SW480 (cell line): ENCODE results near the gene HOXA2.

Experiments used
- DNase-seq: peaks from one replicate; pipeline ENCODE4 v3.0.0-alpha.2; 2016; ENCODE audit warnings: low spot score

The HOXA2 gene

GRCh38 chr7:27078616-27079233 is 23.8 kb downstream of the HOXA2 start:
- DNase-seq = no peak

DNA sequence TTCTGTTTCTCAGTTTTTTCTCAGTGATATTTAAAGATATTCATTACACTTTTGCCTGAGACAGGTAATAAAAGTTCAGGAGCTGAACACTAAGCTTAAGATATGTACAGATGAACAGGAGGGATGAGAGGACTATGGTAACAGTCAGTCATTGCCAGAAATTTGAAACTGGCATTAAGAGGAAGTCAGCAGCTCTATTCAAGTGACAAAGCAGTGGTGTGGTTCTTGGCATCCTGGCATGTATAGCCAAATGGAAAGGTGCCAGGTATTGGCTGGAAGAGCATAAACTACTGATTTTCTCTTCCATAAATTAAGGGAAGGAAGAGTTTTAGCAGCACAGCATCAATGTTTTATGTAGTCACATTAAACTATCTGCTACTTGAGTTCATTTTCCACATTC is 29.4 kb downstream of the HOXA2 start:
- DNase-seq = no peak

GRCh38 chr7:27071622-27072390 is 30.7 kb downstream of the HOXA2 start:
- DNase-seq = no peak

- no peak for DNase-seq
These were observed 34.2 kb downstream of the HOXA2 start for GRCh38 chr7:27068259-27068658.

DNA sequence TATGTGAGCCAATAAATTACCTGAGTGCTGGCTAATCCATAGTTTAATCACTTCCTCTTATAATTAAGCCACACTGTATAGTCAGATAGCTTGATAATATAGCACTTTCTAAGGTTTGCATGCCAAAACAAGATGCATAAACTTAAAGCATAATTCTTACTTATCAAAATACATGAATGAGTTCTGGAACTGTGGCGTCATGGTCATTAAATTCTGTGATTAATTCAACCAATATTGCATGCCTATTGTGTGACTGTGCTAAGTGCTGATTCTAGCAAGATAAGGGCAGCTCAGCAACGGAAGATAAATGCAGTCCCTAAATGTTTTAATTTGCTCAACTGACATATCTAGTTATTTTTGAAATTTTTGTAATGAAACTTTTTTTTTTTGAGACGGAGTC is 36.3 kb downstream of the HOXA2 start:
- DNase-seq = no peak

DNA sequence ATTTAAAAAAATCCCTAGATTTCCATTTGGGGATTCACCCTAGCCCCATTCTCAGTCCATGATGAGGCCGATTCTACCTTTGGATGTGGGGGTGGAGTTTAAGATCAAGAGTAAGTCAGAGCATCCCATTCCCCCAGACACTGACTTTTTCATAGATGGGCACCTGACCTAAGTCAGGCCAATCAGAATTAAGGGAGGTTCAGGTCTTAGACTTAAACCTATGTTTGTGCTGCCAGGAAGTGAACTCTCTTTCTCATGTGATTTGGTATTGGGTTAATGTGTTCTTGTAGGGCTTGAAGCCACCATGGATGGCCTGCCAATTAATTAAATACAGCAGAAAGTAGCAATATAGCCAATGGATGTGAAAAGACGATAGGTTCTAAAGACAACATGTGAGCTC is 36.8 kb downstream of the HOXA2 start:
- DNase-seq = no peak

DNA sequence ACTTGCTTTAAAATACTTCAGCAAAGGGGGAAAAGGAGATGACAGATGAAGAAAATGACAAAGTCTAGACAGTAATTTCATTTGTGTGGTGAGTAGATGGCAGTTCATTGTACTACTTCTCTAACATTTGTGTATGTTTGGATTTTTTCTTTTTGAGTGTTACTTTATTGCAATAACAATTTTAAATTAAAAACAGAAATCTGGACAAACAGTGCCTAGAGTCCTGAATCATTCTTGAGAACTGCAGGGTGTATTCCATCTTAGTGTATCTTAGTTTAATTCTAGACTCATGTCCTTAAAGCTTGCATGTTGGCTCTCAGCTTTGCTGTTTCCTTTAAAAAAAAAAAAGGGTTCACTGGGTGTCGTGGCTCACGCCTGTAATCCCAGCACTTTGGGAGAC is 37.8 kb downstream of the HOXA2 start:
- no peak for DNase-seq

DNA sequence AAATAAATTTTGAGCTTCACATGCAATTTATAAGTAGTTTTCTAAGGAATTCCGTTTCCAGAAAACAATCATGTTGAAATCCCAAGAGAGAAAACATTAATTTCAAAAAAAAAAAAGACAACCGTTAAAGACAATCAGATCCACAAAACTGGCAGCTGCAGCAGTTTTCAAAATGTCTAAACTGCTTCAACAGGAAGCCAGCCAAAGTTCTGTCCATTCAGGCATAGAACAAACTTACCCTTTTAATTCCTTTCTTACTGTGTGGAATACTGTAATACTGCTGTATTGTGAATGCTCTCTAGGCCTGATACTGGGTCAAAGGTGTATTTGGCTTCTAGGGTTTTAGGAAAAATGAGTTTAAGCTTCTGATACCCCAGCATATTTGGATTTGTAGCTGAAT is 38.3 kb downstream of the HOXA2 start:
- DNase-seq = no peak

DNA sequence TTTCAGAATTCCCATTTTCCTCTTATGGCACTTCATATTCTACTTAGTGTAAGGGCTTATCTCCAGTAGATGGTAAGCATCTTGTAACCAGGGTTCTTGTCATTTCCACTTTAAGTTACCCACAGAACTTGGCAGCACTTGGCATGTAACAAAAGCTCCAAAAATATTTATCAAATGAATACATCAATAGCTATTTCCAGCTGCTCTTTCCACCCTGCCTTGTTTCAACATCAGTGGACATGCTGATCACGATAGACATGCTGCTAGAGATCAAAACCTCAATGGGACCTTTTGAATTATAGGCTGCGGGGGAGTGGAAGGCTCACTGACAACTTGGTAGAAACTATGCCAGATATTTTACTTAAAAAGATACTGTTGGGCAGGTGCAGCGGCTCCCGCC is 39.5 kb downstream of the HOXA2 start:
- DNase-seq = no peak

- DNase-seq = no peak
These were observed 49.3 kb downstream of the HOXA2 start for GRCh38 chr7:27053153-27053552.

- DNase-seq = no peak
These were observed 51.0 kb downstream of the HOXA2 start for GRCh38 chr7:27051451-27051850.
